GM12892 (cell line): ENCODE results near the gene PTK6.

Experiments used
- POLR2A ChIP-seq: IDR thresholded peaks from 2 replicates; pipeline ENCODE4 v1.6.1; 2011; ENCODE audit warnings: low read depth, low read length, control low read depth
- TAF1 ChIP-seq: IDR thresholded peaks from 2 replicates; pipeline ENCODE4 v1.6.1; 2011; ENCODE audit warnings: low read depth, mild to moderate bottlenecking, control low read depth, low read length, borderline replicate concordance

- TF ChIP-seq TAF1 (no peak), POLR2A (no peak)
These were observed 19.8 kb upstream of the PTK6 start for GRCh38 chr20:63556873-63557478.
